ENCODE data around the gene VAC14. TPM values are rescaled to one million over a fixed set of nuclear protein-coding genes. Genes with fewer than 3 reads are reported as not detected.

Gene VAC14
- 30.9 and 33.2 TPM in 2 replicates for polyA plus RNA-seq (2012; rRNA removed)
- polyA plus RNA-seq (2012; cell fraction: cytosol; rRNA removed), result 12.9 and 21.9 TPM in 2 replicates
- polyA plus RNA-seq (2012; cell fraction: nucleus; rRNA removed), result 48.4 and 53.9 TPM in 2 replicates

DNA sequence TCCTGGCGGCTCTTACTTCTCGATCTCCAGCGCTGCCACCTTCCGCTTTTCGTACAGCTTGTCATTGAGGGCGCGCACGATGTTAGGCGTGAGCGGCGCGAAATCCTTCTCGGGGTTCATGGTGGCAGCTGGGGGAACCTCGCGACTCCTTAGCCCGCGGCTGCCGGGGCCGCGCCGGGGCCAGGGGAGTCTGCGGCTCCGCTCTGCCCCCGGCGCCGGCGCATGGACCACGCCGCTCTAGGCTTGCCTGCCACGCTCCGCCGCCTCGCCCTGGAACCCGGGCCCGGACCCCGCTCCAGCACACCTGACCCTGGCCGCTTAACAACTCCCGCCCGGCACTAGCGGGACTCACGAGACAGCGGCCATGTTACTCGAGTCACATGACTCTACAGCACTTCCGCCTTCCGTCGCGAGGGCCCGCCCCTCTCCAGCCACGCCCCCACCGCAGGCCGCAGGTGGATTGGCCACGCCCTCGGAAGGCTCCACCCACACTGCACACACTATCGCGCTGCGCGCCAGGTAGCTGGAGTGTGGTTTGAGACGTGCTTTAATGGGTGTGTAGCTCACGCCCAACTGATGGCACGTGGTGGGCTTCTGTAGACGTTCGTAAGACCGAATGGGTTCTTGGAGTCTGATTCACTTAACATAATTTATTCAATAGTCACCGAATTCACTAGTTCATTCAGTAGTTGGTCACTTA is at the start of gene VAC14:
VAC14 (minus strand) TSS at position 378 of the 700 bp plus-strand sequence; CDS start at position 120, 258 bp downstream.
- Histone ChIP-seq H3K4me3 (ENCODE audit: low read depth in 2 of 2, low read length in 1 of 2) (peak within 1 kb of the TSS; percentile 89 to 99), H3K36me3 (replicated peaks in 1 of 2; ENCODE audit: control insufficient read depth in 1 of 2, insufficient read depth in 2 of 2, low read length in 1 of 2) (peaks cover 5 to 13% of the 10 kb centered on the region in 2 experiments), H3K4me2 (peak within 1 kb of the TSS; percentile 88), H3K27ac (ENCODE audit: low read depth in 2 of 2, low read length in 1 of 2) (peak within 1 kb of the TSS; percentile 6 to 22; a peak in 2 of 4 replicates), H3K9ac (peak within 1 kb of the TSS; percentile 80), H3F3A (replicated peaks; ENCODE audit: insufficient read depth) (peaks cover 8% of the 10 kb centered on the region), H3K9me3 (no peaks in the 10 kb centered on the region), H4K20me1 (ENCODE audit: insufficient read depth) (no peaks in the 10 kb centered on the region; the same call in 1 of the 2 replicates), H3K9me2 (no peaks in the 10 kb centered on the region), H2AFZ (ENCODE audit: low read depth) (peak within 1 kb of the TSS; percentile 86), H3K27me3 (ENCODE audit: insufficient read depth) (no peaks in the 10 kb centered on the region), H3K4me1 (ENCODE audit: control insufficient read depth in 1 of 2, insufficient read depth in 2 of 2, low read depth in 1 of 2, low read length in 1 of 2) (peaks cover 6 to 11% of the 10 kb centered on the region in 2 experiments), H3K79me2 (ENCODE audit: insufficient read depth) (peaks cover 48% of the 10 kb centered on the region)
- ChIA-PET CTCF (interaction anchor here (1.0 to 3.7 kb wide), 4 partner anchors 22 to 101 kb away, joined by 3 to 19 read pairs (median 4); no protein-coding TSS in a partner anchor), POLR2A (no interaction called here)
- WGBS (ENCODE audit: low lambda C conversion rate), result 4% methylated on average over 31 of the region's 64 CpGs
- DNase-seq, result peak; percentile 97
- TF ChIP-seq NRF1 (IDR thresholded peaks at IDR 0.05; ENCODE audit: low read depth, low read length), result no peak
- TF ChIP-seq, protein P1, sequence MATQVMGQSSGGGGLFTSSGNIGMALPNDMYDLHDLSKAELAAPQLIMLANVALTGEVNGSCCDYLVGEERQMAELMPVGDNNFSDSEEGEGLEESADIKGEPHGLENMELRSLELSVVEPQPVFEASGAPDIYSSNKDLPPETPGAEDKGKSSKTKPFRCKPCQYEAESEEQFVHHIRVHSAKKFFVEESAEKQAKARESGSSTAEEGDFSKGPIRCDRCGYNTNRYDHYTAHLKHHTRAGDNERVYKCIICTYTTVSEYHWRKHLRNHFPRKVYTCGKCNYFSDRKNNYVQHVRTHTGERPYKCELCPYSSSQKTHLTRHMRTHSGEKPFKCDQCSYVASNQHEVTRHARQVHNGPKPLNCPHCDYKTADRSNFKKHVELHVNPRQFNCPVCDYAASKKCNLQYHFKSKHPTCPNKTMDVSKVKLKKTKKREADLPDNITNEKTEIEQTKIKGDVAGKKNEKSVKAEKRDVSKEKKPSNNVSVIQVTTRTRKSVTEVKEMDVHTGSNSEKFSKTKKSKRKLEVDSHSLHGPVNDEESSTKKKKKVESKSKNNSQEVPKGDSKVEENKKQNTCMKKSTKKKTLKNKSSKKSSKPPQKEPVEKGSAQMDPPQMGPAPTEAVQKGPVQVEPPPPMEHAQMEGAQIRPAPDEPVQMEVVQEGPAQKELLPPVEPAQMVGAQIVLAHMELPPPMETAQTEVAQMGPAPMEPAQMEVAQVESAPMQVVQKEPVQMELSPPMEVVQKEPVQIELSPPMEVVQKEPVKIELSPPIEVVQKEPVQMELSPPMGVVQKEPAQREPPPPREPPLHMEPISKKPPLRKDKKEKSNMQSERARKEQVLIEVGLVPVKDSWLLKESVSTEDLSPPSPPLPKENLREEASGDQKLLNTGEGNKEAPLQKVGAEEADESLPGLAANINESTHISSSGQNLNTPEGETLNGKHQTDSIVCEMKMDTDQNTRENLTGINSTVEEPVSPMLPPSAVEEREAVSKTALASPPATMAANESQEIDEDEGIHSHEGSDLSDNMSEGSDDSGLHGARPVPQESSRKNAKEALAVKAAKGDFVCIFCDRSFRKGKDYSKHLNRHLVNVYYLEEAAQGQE (IDR thresholded peaks at IDR 0.05; ENCODE audit: low read depth, low read length), result no peak
- TF ChIP-seq MXI1 (IDR thresholded peaks at IDR 0.05; ENCODE audit: low read depth, low read length), result peak; percentile 89
- TF ChIP-seq EP300 (IDR thresholded peaks at IDR 0.05; ENCODE audit: borderline replicate concordance in 1 of 2, low read depth in 1 of 2, low read length in 1 of 2), result no peak
- TF ChIP-seq, protein P2, sequence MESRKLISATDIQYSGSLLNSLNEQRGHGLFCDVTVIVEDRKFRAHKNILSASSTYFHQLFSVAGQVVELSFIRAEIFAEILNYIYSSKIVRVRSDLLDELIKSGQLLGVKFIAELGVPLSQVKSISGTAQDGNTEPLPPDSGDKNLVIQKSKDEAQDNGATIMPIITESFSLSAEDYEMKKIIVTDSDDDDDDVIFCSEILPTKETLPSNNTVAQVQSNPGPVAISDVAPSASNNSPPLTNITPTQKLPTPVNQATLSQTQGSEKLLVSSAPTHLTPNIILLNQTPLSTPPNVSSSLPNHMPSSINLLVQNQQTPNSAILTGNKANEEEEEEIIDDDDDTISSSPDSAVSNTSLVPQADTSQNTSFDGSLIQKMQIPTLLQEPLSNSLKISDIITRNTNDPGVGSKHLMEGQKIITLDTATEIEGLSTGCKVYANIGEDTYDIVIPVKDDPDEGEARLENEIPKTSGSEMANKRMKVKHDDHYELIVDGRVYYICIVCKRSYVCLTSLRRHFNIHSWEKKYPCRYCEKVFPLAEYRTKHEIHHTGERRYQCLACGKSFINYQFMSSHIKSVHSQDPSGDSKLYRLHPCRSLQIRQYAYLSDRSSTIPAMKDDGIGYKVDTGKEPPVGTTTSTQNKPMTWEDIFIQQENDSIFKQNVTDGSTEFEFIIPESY (IDR thresholded peaks at IDR 0.05; ENCODE audit: borderline replicate concordance, low read depth), result peak; percentile 66; the same call in 1 of the 2 replicates
- TF ChIP-seq TCF12 (IDR thresholded peaks at IDR 0.05), result no peak
- no peak for TF ChIP-seq FOXM1 (IDR thresholded peaks at IDR 0.05; ENCODE audit: low read depth)
- TF ChIP-seq, protein P3, sequence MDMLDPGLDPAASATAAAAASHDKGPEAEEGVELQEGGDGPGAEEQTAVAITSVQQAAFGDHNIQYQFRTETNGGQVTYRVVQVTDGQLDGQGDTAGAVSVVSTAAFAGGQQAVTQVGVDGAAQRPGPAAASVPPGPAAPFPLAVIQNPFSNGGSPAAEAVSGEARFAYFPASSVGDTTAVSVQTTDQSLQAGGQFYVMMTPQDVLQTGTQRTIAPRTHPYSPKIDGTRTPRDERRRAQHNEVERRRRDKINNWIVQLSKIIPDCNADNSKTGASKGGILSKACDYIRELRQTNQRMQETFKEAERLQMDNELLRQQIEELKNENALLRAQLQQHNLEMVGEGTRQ (IDR thresholded peaks at IDR 0.05; ENCODE audit: borderline replicate concordance, low read depth, low read length), result peak; percentile 74
- peak; percentile 95 for TF ChIP-seq SIN3A (IDR thresholded peaks at IDR 0.05; ENCODE audit: borderline replicate concordance, low read depth, low read length)
- no peak for TF ChIP-seq MEF2A (IDR thresholded peaks at IDR 0.05; ENCODE audit: borderline replicate concordance, low read depth)
- TF ChIP-seq RAD21 (IDR thresholded peaks at IDR 0.05; ENCODE audit: low read length), result no peak
- no peak for TF ChIP-seq FOSL2 (IDR thresholded peaks at IDR 0.05; ENCODE audit: borderline replicate concordance, low read depth)
- TF ChIP-seq TAF1 (IDR thresholded peaks at IDR 0.05; ENCODE audit: borderline replicate concordance, low read depth, low read length), result peak; percentile 86
- TF ChIP-seq, protein P4, sequence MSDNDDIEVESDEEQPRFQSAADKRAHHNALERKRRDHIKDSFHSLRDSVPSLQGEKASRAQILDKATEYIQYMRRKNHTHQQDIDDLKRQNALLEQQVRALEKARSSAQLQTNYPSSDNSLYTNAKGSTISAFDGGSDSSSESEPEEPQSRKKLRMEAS (IDR thresholded peaks at IDR 0.05; ENCODE audit: low read depth), result peak; percentile 66; the same call in 1 of the 2 replicates
- peak; percentile 96 for TF ChIP-seq YY1 (IDR thresholded peaks at IDR 0.05; ENCODE audit: low read depth)
- no peak for TF ChIP-seq RFX5 (IDR thresholded peaks at IDR 0.05; ENCODE audit: low read length)
- peak; percentile 75 for TF ChIP-seq CHD2 (IDR thresholded peaks at IDR 0.05; ENCODE audit: low read length, partially characterized antibody)
- no peak for TF ChIP-seq RCOR1 (IDR thresholded peaks at IDR 0.05; ENCODE audit: low read length)
- TF ChIP-seq, protein P5, sequence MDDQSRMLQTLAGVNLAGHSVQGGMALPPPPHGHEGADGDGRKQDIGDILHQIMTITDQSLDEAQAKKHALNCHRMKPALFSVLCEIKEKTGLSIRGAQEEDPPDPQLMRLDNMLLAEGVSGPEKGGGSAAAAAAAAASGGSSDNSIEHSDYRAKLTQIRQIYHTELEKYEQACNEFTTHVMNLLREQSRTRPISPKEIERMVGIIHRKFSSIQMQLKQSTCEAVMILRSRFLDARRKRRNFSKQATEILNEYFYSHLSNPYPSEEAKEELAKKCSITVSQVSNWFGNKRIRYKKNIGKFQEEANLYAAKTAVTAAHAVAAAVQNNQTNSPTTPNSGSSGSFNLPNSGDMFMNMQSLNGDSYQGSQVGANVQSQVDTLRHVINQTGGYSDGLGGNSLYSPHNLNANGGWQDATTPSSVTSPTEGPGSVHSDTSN (IDR thresholded peaks at IDR 0.05), result no peak
- TF ChIP-seq POLR2AphosphoS5 (IDR thresholded peaks at IDR 0.05; ENCODE audit: low read depth, low read length), result peak; percentile 75
- TF ChIP-seq GABPA (IDR thresholded peaks at IDR 0.05; ENCODE audit: low read depth), result peak; percentile 83
- TF ChIP-seq EZH2phosphoT487 (IDR thresholded peaks at IDR 0.05; ENCODE audit: borderline replicate concordance, low read depth), result no peak
- TF ChIP-seq, protein P6, sequence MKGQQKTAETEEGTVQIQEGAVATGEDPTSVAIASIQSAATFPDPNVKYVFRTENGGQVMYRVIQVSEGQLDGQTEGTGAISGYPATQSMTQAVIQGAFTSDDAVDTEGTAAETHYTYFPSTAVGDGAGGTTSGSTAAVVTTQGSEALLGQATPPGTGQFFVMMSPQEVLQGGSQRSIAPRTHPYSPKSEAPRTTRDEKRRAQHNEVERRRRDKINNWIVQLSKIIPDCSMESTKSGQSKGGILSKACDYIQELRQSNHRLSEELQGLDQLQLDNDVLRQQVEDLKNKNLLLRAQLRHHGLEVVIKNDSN (IDR thresholded peaks at IDR 0.05; ENCODE audit: borderline replicate concordance, low read depth), result peak; percentile 98
- TF ChIP-seq ELF1 (IDR thresholded peaks at IDR 0.05), result peak; percentile 98
- TF ChIP-seq NFIC (IDR thresholded peaks at IDR 0.05; ENCODE audit: borderline replicate concordance), result no peak

All from SK-N-SH (cell line).